GM23338 (cell line): ENCODE measurements around the gene ZC3H12C. TPM values are rescaled to one million over a fixed set of nuclear protein-coding genes. Genes with fewer than 3 reads are reported as not detected.

Experiments
- ATAC-seq: fragments of 200-7000 bp; cut with Tn5 transposase; 3 replicates; pipeline ENCODE4 v1.9.1; 2020
- DNase-seq: peaks from one replicate; pipeline ENCODE4 v3.0.0-alpha.2; 2015; ENCODE audit warnings: low spot score
- H2AFZ ChIP-seq: fragments of 200-600 bp; sonication (generic); 2 replicates; pipeline ENCODE4 v1.8.0; 2016; ENCODE audit warnings: antibody characterized with exemption, mild to moderate bottlenecking, moderate library complexity
- H3F3A ChIP-seq: fragments of 200-600 bp; sonication (generic); replicated peaks from 2 replicates; pipeline ENCODE4 v1.8.0; 2017; ENCODE audit warnings: antibody characterized with exemption, mixed run types, low read depth
- H3K27ac ChIP-seq: fragments of 200-600 bp; sonication (generic); 2 replicates; pipeline ENCODE4 v1.6.1; 2016; ENCODE audit warnings: low read depth
- H3K27me3 ChIP-seq: fragments of 200-600 bp; sonication (generic); 2 replicates; pipeline ENCODE4 v1.8.0; 2016; ENCODE audit warnings: mild to moderate bottlenecking, mixed run types, moderate library complexity; ENCODE audit not compliant: insufficient read depth
- H3K36me3 ChIP-seq: fragments of 200-600 bp; sonication (generic); 2 replicates; pipeline ENCODE4 v1.8.0; 2016; ENCODE audit warnings: mild to moderate bottlenecking; ENCODE audit not compliant: insufficient read depth
- H3K4me1 ChIP-seq: fragments of 200-600 bp; sonication (generic); 2 replicates; pipeline ENCODE4 v1.8.0; 2016; ENCODE audit warnings: mild to moderate bottlenecking, moderate library complexity; ENCODE audit not compliant: insufficient read depth
- H3K4me2 ChIP-seq: fragments of 200-600 bp; sonication (generic); 2 replicates; pipeline ENCODE4 v1.7.1; 2017; ENCODE audit warnings: mixed run types
- H3K4me3 ChIP-seq: fragments of 200-600 bp; sonication (generic); 2 replicates; pipeline ENCODE4 v1.6.1; 2016; ENCODE audit warnings: mixed run types
- H3K79me2 ChIP-seq: fragments of 200-600 bp; sonication (generic); replicated peaks from 2 replicates; pipeline ENCODE4 v1.8.0; 2017; ENCODE audit warnings: mild to moderate bottlenecking; ENCODE audit not compliant: insufficient read depth
- H3K9me2 ChIP-seq: fragments of 200-600 bp; sonication (generic); 2 replicates; pipeline ENCODE4 v1.8.0; 2017; ENCODE audit not compliant: insufficient read depth
- H4K20me1 ChIP-seq: fragments of 200-600 bp; sonication (generic); replicated peaks from 2 replicates; pipeline ENCODE4 v1.8.0; 2017; ENCODE audit warnings: mild to moderate bottlenecking; ENCODE audit not compliant: insufficient read depth
- H3K27ac Mint-ChIP-seq: 2 replicates; pipeline ENCODE4 v1.8.0; 2020; ENCODE audit warnings: inconsistent platforms, mild to moderate bottlenecking, moderate library complexity, mixed read lengths
- H3K27me3 Mint-ChIP-seq: 3 replicates; pipeline ENCODE4 v1.8.0; 2022; ENCODE audit warnings: low read depth, mild to moderate bottlenecking, moderate library complexity, mixed read lengths, inconsistent platforms; ENCODE audit not compliant: insufficient read depth, poor library complexity
- H3K36me3 Mint-ChIP-seq: 3 replicates; pipeline ENCODE4 v1.8.0; 2021; ENCODE audit warnings: low read depth, mild to moderate bottlenecking, inconsistent platforms, moderate library complexity, mixed read lengths
- H3K4me1 Mint-ChIP-seq: 3 replicates; pipeline ENCODE4 v1.8.0; 2020; ENCODE audit warnings: mild to moderate bottlenecking, inconsistent platforms, mixed read lengths
- H3K4me3 Mint-ChIP-seq: 3 replicates; pipeline ENCODE4 v1.8.0; 2021; ENCODE audit warnings: moderate library complexity, mild to moderate bottlenecking, inconsistent platforms, mixed read lengths
- H3K9me3 Mint-ChIP-seq: 3 replicates; pipeline ENCODE4 v1.8.0; 2020; ENCODE audit warnings: moderate library complexity, mild to moderate bottlenecking, inconsistent platforms, mixed read lengths
- CREB1 ChIP-seq: fragments of 250-450 bp; sonication (Bioruptor Pico); IDR thresholded peaks from 2 replicates; pipeline ENCODE4 v1.5.0; 2020; ENCODE audit warnings: low read depth, mild to moderate bottlenecking, moderate library complexity
- CTCF ChIP-seq, 2 experiments: fragments of 200-600 bp in 1 of 2; sonication (generic) in 1 of 2; conservative IDR thresholded peaks; 2 replicates each; pipeline versions ENCODE4 v1.5.1 to v1.6.1; 2016 to 2017; ENCODE audit warnings: antibody characterized with exemption in 2 of 2, low read depth in 2 of 2, mild to moderate bottlenecking in 2 of 2, moderate library complexity in 1 of 2
- ETS1 ChIP-seq: IDR thresholded peaks from 2 replicates; pipeline ENCODE4 v1.6.1; 2016; ENCODE audit warnings: antibody characterized with exemption
- EZH2 ChIP-seq: fragments of 200-600 bp; sonication (generic); IDR thresholded peaks from one replicate; pipeline ENCODE4 v1.8.0; 2017; ENCODE audit warnings: antibody characterized with exemption, mild to moderate bottlenecking, low read depth; ENCODE audit not compliant: unreplicated experiment
- EZH2phosphoT487 ChIP-seq: fragments of 200-600 bp; sonication (generic); IDR thresholded peaks from one replicate; pipeline ENCODE4 v1.8.1; 2018; ENCODE audit warnings: antibody characterized with exemption; ENCODE audit not compliant: unreplicated experiment
- JUNB ChIP-seq: IDR thresholded peaks from one replicate; pipeline ENCODE4 v1.6.1; 2016; ENCODE audit warnings: antibody characterized with exemption; ENCODE audit not compliant: unreplicated experiment
- NANOG ChIP-seq: IDR thresholded peaks from 2 replicates; pipeline ENCODE4 v1.6.1; 2016; ENCODE audit warnings: antibody characterized with exemption, borderline replicate concordance
- POLR2AphosphoS5 ChIP-seq: IDR thresholded peaks from 2 replicates; pipeline ENCODE4 v1.6.1; 2016; ENCODE audit warnings: antibody characterized with exemption, low read depth
- REST ChIP-seq: IDR thresholded peaks from one replicate; pipeline ENCODE4 v1.6.1; 2018; ENCODE audit warnings: antibody characterized with exemption; ENCODE audit not compliant: unreplicated experiment
- STAT1 ChIP-seq: IDR thresholded peaks from one replicate; pipeline ENCODE4 v1.6.1; 2016; ENCODE audit warnings: antibody characterized with exemption; ENCODE audit not compliant: unreplicated experiment
- ZNF114 ChIP-seq: fragments of 250-450 bp; sonication (Bioruptor Pico); IDR thresholded peaks from 2 replicates; pipeline ENCODE4 v1.5.0; 2020; ENCODE audit warnings: mild to moderate bottlenecking, moderate library complexity
- ZNF331 ChIP-seq: fragments of 250-450 bp; sonication (Bioruptor Pico); IDR thresholded peaks from 2 replicates; pipeline ENCODE4 v1.5.0; 2020; ENCODE audit warnings: low read depth, mild to moderate bottlenecking, moderate library complexity
- ZNF462 ChIP-seq: fragments of 250-450 bp; sonication (Bioruptor Pico); IDR thresholded peaks from 2 replicates; pipeline ENCODE4 v1.5.0; 2020; ENCODE audit warnings: mild to moderate bottlenecking, moderate library complexity
- polyA plus RNA-seq: library from polyadenylated mRNA; unstranded; fragments of >200 nt; fragmentation: Nextera tagmentation; extraction: Ambion mirVana; gene quantifications from 2 replicates; pipeline ENCODE4 v1.2.1, GENCODE V29; 2016
- total RNA-seq: library from RNA; depleted of rRNA; stranded (reverse); fragments of >200 nt; shearing (Covaris generic); gene quantifications from 2 replicates; pipeline ENCODE4 v1.2.3, GENCODE V29; 2014

The ZC3H12C gene
- total and polyA plus RNA-seq, 2 experiments from 2014 or later: 0.55 to 2.4 TPM

- peaks cover 3% of the 10 kb centered on the region; the same call in 1 of the 3 replicates for H3K9me3 Mint-ChIP-seq
- no peaks in the 10 kb centered on the region for H3K9me2 ChIP-seq
- H3K27ac Mint-ChIP-seq: no peak overlapping the region
- H3K4me1 Mint-ChIP-seq: peaks cover 32% of the 10 kb centered on the region
- peaks cover 33% of the 10 kb centered on the region for H3K4me1 ChIP-seq
- no peaks in the 10 kb centered on the region for H4K20me1 ChIP-seq
- ATAC-seq: no peak
- no peaks in the 10 kb centered on the region; the same call in 2 of the 3 replicates for H3K36me3 Mint-ChIP-seq
- no peak overlapping the region for H3K4me3 ChIP-seq
- H2AFZ ChIP-seq: no peak overlapping the region
- peaks cover 2% of the 10 kb centered on the region for H3K27me3 Mint-ChIP-seq
- H3K4me3 Mint-ChIP-seq: no peak overlapping the region
- no peak for TF ChIP-seq EZH2phosphoT487
- no peak for TF ChIP-seq REST
- no peak for TF ChIP-seq POLR2AphosphoS5
- no peak for TF ChIP-seq ZNF331
- TF ChIP-seq CTCF (conservative IDR thresholded peaks at IDR 0.05; ENCODE audit: low read depth in 2 of 2): no peak
- no peak for TF ChIP-seq ZNF462 (CRISPR knock-in tag)
- TF ChIP-seq CREB1 (CRISPR knock-in tag): no peak
- no peak for TF ChIP-seq ZNF114 (CRISPR knock-in tag)
- TF ChIP-seq ETS1: no peak
- TF ChIP-seq STAT1: no peak
- no peak for TF ChIP-seq EZH2
- no peak for TF ChIP-seq NANOG
- TF ChIP-seq JUNB: no peak
- no peaks in the 10 kb centered on the region; the same call in 1 of the 2 replicates for H3K36me3 ChIP-seq
- DNase-seq: peak; percentile 11
- H3K4me2 ChIP-seq: no peak overlapping the region
- H3K27me3 ChIP-seq: no peaks in the 10 kb centered on the region
- no peak overlapping the region for H3K27ac ChIP-seq
- H3F3A ChIP-seq: no peaks in the 10 kb centered on the region
- H3K79me2 ChIP-seq: no peaks in the 10 kb centered on the region
Observed at GRCh38 chr11:110079726-110080125, 13.5 kb upstream of the ZC3H12C start.
